ENCODE results near the gene HSH2D.

HSH2D gene

DNA sequence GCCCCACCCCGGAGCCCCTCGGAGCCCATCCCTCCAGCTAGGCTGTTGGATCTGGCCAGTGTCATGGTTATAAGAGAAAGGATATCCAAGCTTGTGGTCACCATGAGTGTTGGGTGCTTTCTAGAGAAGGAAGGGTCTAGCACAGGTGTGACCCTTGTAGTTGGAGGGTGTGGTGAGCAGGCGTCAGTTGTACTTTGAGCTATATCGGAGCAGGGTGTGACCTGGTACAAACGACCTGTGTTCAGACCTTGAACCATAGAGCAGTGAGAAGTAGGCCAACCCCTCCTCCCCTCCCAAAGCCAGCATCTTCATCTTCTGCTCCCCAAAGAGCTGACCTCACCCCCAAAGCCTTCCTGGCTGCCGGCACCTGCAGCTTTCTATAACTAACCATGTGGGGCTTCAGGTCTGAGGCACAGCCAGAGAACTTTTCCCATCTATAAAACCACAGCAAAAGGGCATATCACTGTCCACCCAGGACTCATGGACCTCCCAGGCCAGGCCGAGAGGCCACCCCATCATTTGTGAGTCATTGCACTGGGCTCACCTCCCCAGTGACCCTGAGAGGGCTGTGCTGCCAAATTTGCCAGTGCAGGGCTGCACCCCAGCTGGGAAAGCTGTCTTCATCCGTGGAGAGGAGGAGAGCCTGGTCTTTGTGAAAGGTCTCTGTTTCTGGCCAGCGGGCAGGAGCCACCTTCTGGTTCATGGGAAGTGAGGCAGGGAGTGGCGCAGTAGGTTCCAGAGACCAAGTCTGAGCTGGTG, 17.6 kb upstream of the HSH2D start:
- Mint-ChIP-seq H3K27me3 (ENCODE audit: low read depth) (no peaks in the 10 kb centered on the region), H3K4me1 (no peaks in the 10 kb centered on the region), H3K4me3 (no peak overlapping the region), H3K27ac (no peak overlapping the region), H3K36me3 (ENCODE audit: low read depth) (peaks cover 41% of the 10 kb centered on the region), H3K9me3 (no peaks in the 10 kb centered on the region)
- TF ChIP-seq, protein P1, sequence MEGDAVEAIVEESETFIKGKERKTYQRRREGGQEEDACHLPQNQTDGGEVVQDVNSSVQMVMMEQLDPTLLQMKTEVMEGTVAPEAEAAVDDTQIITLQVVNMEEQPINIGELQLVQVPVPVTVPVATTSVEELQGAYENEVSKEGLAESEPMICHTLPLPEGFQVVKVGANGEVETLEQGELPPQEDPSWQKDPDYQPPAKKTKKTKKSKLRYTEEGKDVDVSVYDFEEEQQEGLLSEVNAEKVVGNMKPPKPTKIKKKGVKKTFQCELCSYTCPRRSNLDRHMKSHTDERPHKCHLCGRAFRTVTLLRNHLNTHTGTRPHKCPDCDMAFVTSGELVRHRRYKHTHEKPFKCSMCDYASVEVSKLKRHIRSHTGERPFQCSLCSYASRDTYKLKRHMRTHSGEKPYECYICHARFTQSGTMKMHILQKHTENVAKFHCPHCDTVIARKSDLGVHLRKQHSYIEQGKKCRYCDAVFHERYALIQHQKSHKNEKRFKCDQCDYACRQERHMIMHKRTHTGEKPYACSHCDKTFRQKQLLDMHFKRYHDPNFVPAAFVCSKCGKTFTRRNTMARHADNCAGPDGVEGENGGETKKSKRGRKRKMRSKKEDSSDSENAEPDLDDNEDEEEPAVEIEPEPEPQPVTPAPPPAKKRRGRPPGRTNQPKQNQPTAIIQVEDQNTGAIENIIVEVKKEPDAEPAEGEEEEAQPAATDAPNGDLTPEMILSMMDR (IDR thresholded peaks at IDR 0.05; ENCODE audit: unreplicated experiment in 3 of 3): no peak

DNA sequence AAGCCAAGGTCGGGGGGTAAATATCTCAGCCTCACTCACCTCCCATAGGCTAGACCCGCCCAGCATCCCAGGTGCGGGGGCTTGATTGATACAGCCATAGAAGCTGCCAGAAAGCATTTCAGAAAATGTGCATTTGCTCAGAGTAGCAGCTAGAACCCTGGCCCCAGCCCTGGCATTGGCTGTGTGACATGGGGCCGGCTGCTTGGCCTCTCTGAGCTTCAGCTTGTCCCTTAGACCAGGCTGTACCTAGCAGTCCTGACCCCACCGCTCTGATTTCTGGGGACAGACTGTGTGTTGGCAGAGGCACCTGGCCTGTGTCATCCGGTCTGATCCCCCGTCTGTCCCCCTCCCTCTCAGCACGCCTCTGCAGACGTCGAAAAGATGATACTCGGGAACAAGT, 16.4 kb upstream of the HSH2D start:
- H3K4me1 Mint-ChIP-seq: no peaks in the 10 kb centered on the region
- H3K27ac Mint-ChIP-seq: no peak overlapping the region
- H3K36me3 Mint-ChIP-seq (ENCODE audit: low read depth): peaks cover 45% of the 10 kb centered on the region
- H3K4me3 Mint-ChIP-seq: no peak overlapping the region
- TF ChIP-seq, protein P1 (IDR thresholded peaks at IDR 0.05; ENCODE audit: unreplicated experiment in 3 of 3): no peak
- H3K9me3 Mint-ChIP-seq: no peaks in the 10 kb centered on the region
- no peaks in the 10 kb centered on the region for H3K27me3 Mint-ChIP-seq (ENCODE audit: low read depth)

DNA sequence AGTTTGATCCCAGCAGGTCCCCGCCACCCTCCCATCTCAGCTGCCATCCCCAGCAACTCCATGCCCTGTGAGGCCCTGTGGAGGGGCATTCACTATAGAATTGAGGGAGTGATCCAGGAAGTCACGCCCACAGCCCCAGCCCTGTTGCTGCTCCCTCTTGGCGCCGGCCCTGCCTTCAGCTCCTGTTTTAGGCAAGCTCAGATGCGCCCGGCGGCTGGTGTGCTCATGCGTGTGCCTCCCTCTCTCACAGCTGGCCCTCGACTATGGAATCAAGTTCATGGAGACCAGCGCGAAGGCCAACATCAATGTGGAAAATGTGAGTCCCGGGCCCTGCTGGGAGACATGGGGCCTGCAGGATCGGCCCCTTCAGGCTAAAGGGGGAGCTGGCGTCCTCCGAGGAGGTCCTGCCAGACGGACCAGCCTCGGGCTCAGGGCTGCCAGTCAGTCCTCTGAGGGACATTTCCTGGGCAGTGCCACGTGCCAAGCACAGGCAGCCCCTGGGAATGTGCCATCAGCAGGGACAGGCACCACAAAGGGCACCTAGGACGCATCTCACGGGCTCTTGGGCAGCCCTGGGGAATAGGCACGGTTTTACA, 15.6 kb upstream of the HSH2D start:
- no peak overlapping the region for H3K4me3 Mint-ChIP-seq
- no peak overlapping the region for H3K27ac Mint-ChIP-seq
- H3K4me1 Mint-ChIP-seq: no peaks in the 10 kb centered on the region
- peaks cover 51% of the 10 kb centered on the region for H3K36me3 Mint-ChIP-seq (ENCODE audit: low read depth)
- no peaks in the 10 kb centered on the region for H3K9me3 Mint-ChIP-seq
- no peaks in the 10 kb centered on the region for H3K27me3 Mint-ChIP-seq (ENCODE audit: low read depth)
- TF ChIP-seq, protein P1 (IDR thresholded peaks at IDR 0.05; ENCODE audit: unreplicated experiment in 3 of 3): no peak

DNA sequence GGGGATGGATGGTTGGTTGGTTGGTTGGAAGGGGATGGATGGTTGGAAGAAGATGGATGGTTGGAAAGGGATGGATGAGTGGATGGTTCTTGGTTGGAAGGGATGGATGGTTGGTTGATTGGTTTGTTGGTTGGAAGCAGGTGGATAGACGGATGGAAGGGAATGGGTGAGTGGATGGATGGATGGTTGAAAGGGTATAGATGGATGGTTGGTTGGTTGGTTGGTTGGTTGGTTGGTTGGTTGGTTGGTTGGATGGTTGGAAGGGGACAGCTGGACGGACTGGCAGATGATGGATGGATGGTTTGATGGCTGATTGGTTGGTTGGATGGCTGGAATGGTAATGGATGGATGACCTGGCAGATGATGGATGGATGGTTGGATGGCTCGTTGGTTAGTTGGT, 11.8 kb upstream of the HSH2D start:
- Mint-ChIP-seq H3K27ac (no peak overlapping the region), H3K36me3 (ENCODE audit: low read depth) (peaks cover 65% of the 10 kb centered on the region), H3K4me3 (no peak overlapping the region), H3K4me1 (no peaks in the 10 kb centered on the region), H3K27me3 (ENCODE audit: low read depth) (no peaks in the 10 kb centered on the region), H3K9me3 (no peaks in the 10 kb centered on the region)
- TF ChIP-seq, protein P1 (IDR thresholded peaks at IDR 0.05; ENCODE audit: unreplicated experiment in 3 of 3): no peak

DNA sequence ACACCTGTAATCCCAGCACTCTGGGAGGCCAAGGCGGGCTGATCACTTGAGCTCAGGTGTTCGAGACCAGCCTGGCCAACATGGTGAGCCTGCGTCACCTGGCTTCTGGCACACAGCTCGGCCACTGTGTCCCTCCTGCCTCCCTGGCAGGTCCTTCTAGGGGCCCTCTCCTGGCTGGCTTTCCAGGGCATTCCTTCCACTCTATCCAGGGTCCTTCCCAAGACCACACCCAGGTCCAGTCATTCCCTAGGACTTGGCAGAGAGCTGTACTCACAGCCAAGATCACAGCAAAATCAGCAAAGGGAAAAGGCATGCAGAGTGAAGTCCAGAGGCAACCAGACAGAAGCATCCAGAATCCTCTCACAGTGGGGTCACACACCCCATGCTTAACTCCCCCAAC, 9.7 kb upstream of the HSH2D start:
- H3K27ac Mint-ChIP-seq: no peak overlapping the region
- peaks cover 57% of the 10 kb centered on the region for H3K36me3 Mint-ChIP-seq (ENCODE audit: low read depth)
- no peak overlapping the region for H3K4me3 Mint-ChIP-seq
- no peaks in the 10 kb centered on the region for H3K4me1 Mint-ChIP-seq
- TF ChIP-seq, protein P1 (IDR thresholded peaks at IDR 0.05; ENCODE audit: unreplicated experiment in 3 of 3): no peak
- H3K27me3 Mint-ChIP-seq (ENCODE audit: low read depth): no peaks in the 10 kb centered on the region
- no peaks in the 10 kb centered on the region for H3K9me3 Mint-ChIP-seq

DNA sequence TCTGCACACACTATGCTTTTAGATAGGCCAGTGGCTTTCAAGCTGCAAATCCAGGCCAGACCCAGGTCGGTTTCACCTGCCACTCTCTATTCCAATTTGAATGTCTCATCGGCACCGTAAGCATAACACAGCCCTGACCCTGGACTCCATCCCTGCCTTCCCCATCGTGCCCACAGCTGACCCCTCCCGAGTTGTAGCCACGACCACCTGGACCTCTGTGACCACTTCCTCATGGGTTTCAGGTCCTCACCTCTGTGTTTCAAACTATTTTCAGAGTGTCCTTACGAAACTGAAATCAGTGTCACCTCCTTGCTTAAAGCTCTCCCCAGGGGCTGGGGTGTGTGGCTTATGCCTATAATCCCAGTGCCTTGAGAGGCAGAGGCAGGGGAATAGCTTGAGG, 9.0 kb upstream of the HSH2D start:
- no peaks in the 10 kb centered on the region for H3K4me1 Mint-ChIP-seq
- H3K27ac Mint-ChIP-seq: no peak overlapping the region
- no peaks in the 10 kb centered on the region for H3K9me3 Mint-ChIP-seq
- H3K27me3 Mint-ChIP-seq (ENCODE audit: low read depth): no peaks in the 10 kb centered on the region
- no peak overlapping the region for H3K4me3 Mint-ChIP-seq
- H3K36me3 Mint-ChIP-seq (ENCODE audit: low read depth): peaks cover 51% of the 10 kb centered on the region
- TF ChIP-seq, protein P1 (IDR thresholded peaks at IDR 0.05; ENCODE audit: unreplicated experiment in 3 of 3): no peak

Data from nephron (organoid).